T47D (cell line): ENCODE measurements around the gene PCSK6.
"Not testable (repeated sequence)": the region's sequence is repeated elsewhere in the genome, so short reads cannot be mapped to it uniquely, and the experiment has no call there.

Source experiments
- DNase-seq, 2 experiments: peaks; one replicate each; pipeline versions ENCODE4 v3.0.0 to v3.0.0-alpha.2; 2011 to 2012; ENCODE audit warnings: low read depth in 1 of 2, low spot score in 1 of 2
- JUND ChIP-seq: IDR thresholded peaks from 2 replicates; pipeline ENCODE4 v1.6.1; 2012; ENCODE audit warnings: low read depth
- in situ Hi-C: cut with HindIII; loops from 2 replicates; pipeline ENCODE4 v1.10.0; 2016; ENCODE audit warnings: low sequenced_read_pairs, low pct_unique_long_range_greater_than_20kb

Gene PCSK6

DNA sequence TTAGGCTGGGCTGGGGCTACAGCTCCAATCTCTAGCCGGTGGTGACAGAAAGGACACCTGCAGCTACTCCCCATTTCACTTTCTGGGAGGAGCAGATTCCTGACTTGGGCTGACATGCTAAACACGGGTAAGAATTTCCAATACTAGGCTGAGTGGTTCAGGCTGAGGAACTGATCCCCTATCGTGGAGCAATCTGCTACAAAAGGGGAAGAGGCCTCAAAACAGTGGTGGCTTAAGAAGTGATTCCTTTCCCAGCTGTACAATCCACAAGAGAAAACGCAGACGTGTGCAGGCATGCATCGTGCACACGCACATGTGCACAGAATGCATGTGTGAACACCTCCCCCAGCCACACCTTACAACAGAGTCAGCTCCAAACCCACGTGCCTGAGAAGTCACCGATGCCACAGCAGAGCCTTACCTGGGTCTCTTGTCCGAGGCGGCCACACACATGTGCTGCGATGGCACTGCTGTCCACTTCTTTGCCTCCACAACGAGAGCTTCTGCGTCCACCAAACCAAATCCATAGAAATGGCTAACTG lies 107.8 kb downstream of the PCSK6 start:
- in situ Hi-C loops = no loop called here
- DNase-seq = no peak
- no peak for TF ChIP-seq JUND

- in situ Hi-C loops = no loop called here
- no peak for TF ChIP-seq JUND
- DNase-seq = no peak
These were observed 109.4 kb downstream of the PCSK6 start for GRCh38 chr15:101380146-101380545.

GRCh38 chr15:101379647-101380046 lies 109.9 kb downstream of the PCSK6 start:
- in situ Hi-C loops = no loop called here
- no peak for TF ChIP-seq JUND

GRCh38 chr15:101378879-101379278 lies 110.6 kb downstream of the PCSK6 start:
- no peak for DNase-seq
- TF ChIP-seq JUND = no peak
- in situ Hi-C loops = no loop called here

More at GRCh38 chr15:101379647-101380046, 109.9 kb downstream of the PCSK6 start:
- no peak for DNase-seq

DNA sequence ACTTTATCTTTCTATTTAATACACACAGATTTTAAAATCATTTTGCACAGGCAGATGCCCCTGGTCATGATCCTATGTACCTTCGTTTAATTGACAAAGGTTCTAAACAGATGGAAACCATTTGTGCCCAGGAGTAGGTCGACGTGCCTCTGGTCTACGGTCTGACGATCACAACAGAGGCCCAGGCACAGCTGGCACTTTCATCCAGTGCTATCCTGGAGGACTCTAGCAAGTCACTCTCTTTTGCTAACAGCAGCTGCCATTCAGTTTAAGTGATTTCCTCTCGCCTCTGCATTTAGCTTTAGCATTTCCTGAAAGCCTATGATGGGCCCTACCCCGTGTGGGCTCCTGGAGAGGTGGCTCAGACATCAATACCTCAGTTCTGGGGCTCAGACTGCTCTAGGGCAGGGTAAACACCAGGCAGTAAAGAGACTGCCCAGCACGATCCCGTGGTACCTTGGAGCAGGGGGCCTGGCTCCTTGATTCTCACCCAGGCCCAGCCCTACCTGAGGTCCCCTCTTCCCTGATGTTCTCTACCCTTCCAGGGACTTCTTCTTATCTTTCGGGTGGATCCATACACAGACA lies 111.2 kb downstream of the PCSK6 start:
- in situ Hi-C loops = no loop called here
- TF ChIP-seq JUND = no peak
- no peak for DNase-seq

GRCh38 chr15:101376615-101377395 lies 112.7 kb downstream of the PCSK6 start:
- TF ChIP-seq JUND = no peak
- DNase-seq = no peak
- in situ Hi-C loops = no loop called here

- DNase-seq, in situ Hi-C loops: not testable (repeated sequence)
These were observed 114.5 kb downstream of the PCSK6 start for GRCh38 chr15:101375006-101375405.

GRCh38 chr15:101374326-101374725 lies 115.2 kb downstream of the PCSK6 start:
- in situ Hi-C loops = no loop called here
- no peak for TF ChIP-seq JUND
- no peak for DNase-seq

DNA sequence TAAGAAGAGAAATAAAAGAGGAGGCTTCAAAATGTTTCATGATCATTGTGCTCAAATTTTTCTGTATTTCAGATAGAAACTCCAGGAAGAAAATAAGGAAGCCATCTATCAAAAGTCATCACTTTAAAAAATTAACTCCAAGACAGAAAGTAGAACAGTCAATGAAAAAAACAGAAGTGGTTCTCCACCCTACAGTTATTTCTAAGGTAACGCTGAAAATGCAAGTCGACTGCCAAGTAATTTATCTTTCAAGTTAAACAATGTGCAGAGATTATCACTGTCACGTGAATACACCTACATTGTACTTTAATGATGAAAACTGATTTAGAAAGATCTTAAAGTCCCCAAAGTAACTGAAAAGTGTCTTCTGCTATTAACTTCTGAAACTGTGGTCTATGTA lies 115.9 kb downstream of the PCSK6 start:
- in situ Hi-C loops = no loop called here
- no peak for DNase-seq
- no peak for TF ChIP-seq JUND

GRCh38 chr15:101372960-101373525 lies 116.5 kb downstream of the PCSK6 start:
- in situ Hi-C loops = no loop called here
- TF ChIP-seq JUND = no peak
- no peak for DNase-seq

GRCh38 chr15:101372149-101372577 lies 117.3 kb downstream of the PCSK6 start:
- DNase-seq = no peak
- TF ChIP-seq JUND = no peak
- in situ Hi-C loops = no loop called here

DNA sequence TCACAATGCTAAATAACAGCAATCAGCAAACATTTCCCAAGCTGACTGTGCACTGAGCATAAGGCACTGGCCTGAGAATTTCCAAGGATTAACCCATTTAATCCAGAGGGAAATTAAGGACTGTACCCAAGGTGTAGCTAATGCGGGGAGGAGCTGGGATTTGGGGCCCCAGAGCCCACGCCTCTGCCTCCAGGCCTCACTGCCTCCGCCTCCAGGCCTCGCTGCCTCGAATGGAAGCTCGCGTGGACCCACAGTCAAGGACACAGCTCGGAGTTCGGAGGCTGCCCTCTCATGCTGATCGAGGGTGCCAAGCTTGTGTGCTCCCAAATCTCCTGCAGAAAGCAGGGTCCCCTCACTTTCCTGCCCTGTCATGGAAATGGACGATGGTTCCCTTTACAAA lies 118.0 kb downstream of the PCSK6 start:
- in situ Hi-C loops = no loop called here
- DNase-seq = no peak
- no peak for TF ChIP-seq JUND

DNA sequence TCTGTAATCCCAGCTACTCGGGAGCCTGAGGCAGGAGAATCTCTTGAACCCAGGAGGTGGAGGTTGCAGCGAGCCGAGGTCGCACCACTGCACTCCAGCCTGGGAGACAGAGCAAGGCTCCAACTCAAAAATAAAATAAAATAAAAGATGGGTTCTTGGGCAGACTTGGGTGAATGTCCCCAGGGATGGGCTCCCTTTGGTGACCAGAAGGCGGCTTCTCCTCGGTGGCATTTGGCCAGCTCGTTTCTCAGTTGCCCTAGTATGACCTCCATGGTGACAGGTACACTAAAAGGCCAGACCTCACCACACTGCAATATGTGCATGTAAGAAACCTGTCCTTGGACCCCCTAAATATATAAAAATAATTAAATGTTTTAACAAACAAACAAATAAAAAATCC lies 118.4 kb downstream of the PCSK6 start:
- DNase-seq = no peak
- in situ Hi-C loops = no loop called here
- TF ChIP-seq JUND = no peak
